ENCODE measurements around the gene BMP7. TPM values are rescaled to one million over a fixed set of nuclear protein-coding genes. Genes with fewer than 3 reads are reported as not detected.

The BMP7 gene
- total and polyA plus RNA-seq, 9 of the 15 experiments (the other 6 are each of a cell fraction or from before 2014, with no cell fraction given), result 0.18 TPM; not detected in 8

GRCh38 chr20:57186192-57186591 is 80.2 kb downstream of the BMP7 start:
- intact Hi-C loops (cut with micrococcal nuclease), result no loop called here

More at GRCh38 chr20:57186192-57186591, 80.2 kb downstream of the BMP7 start:
- no peaks in the 10 kb centered on the region for H3K4me1 ChIP-seq (replicated peaks in 1 of 2; ENCODE audit: control insufficient read depth in 2 of 2, insufficient read depth in 2 of 2, low read length in 2 of 2)
- BruUV-seq (replicated peaks), result no TSS peak
- peaks cover 7% of the 10 kb centered on the region; the same call in 1 of the 2 replicates for H4K20me1 ChIP-seq (replicated peaks; ENCODE audit: control insufficient read depth, insufficient read depth, low read length)
- no peak overlapping the region for H2AFZ ChIP-seq (ENCODE audit: low read depth, low read length)
- in situ Hi-C loops (cut with MboI), result no loop called here
- POLR2A ChIA-PET, result interaction anchor here (0.7 kb wide), 1 partner anchor 179 kb away, joined by 3 read pairs; no protein-coding TSS in a partner anchor
- no peaks in the 10 kb centered on the region for H3K79me2 ChIP-seq (ENCODE audit: control insufficient read depth, insufficient read depth, low read length)
- no peaks in the 10 kb centered on the region for H3K9me3 ChIP-seq (replicated peaks; ENCODE audit: control insufficient read depth, insufficient read depth, low read depth, low read length)
- CTCF ChIA-PET (ENCODE audit: low intra/inter-chr PET ratio), result no interaction called here
- H3K27me3 ChIP-seq (ENCODE audit: control insufficient read depth in 2 of 2, insufficient read depth in 2 of 2, low read length in 2 of 2), result peaks cover 21 to 69% of the 10 kb centered on the region in 2 experiments
- no peak overlapping the region for H3K27ac ChIP-seq (ENCODE audit: extremely low read depth, low read depth, low read length)
- FAIRE-seq, result no peak
- 0% methylated on average over 8 of the region's 8 CpGs for WGBS (ENCODE audit: insufficient coverage, low coverage, missing lambda C conversion rate)
- ATAC-seq, result no peak
- H3K4me2 ChIP-seq (ENCODE audit: insufficient read depth, low read length), result no peak overlapping the region
- TF ChIP-seq ZBTB11 (CRISPR knock-in tag; IDR thresholded peaks at IDR 0.05) (peak in 1 of 3 experiments; percentile 88; a peak in 2 of 6 replicates), HNRNPUL1 (IDR thresholded peaks at IDR 0.05; ENCODE audit: low read length) (no peak)
- no peak overlapping the region for H3K4me3 ChIP-seq
- peaks cover under 1% of the 10 kb centered on the region for H3K9me1 ChIP-seq (ENCODE audit: control insufficient read depth, insufficient read depth, low read length)
- H3K9ac ChIP-seq (ENCODE audit: insufficient read depth in 1 of 2, low read depth in 2 of 2, low read length in 2 of 2), result no peak overlapping the region
- no peaks in the 10 kb centered on the region for H3K36me3 ChIP-seq (ENCODE audit: control insufficient read depth, insufficient read depth, low read length)
- no peak for DNase-seq (ENCODE audit: extremely low read depth in 1 of 4, low spot score in 3 of 4)

All from K562 (cell line).